HepG2 (cell line): Measurements from ENCODE around the gene COX4I1. TPM values are rescaled to one million over a fixed set of nuclear protein-coding genes. Genes with fewer than 3 reads are reported as not detected.
A peak's percentile ranks its signal among the peaks of the same experiment; 100 is the strongest.

Source experiments
- AKAP8 ChIP-seq: sonication (generic); formaldehyde crosslinking; IDR thresholded peaks from 2 replicates; pipeline ENCODE4 v1.5.1; 2020; ENCODE audit warnings: mild to moderate bottlenecking, missing genetic modification reagents
- ARNTL ChIP-seq: sonication (generic); formaldehyde crosslinking; IDR thresholded peaks from 2 replicates; pipeline ENCODE4 v1.4.0; 2020; ENCODE audit warnings: mild to moderate bottlenecking, missing genetic modification reagents
- BORCS8-MEF2B ChIP-seq: sonication (generic); formaldehyde crosslinking; IDR thresholded peaks from 2 replicates; pipeline ENCODE4 v1.8.0; 2022; ENCODE audit warnings: mild to moderate bottlenecking, missing genetic modification reagents
- CEBPZ ChIP-seq: IDR thresholded peaks from 2 replicates; pipeline ENCODE4 v1.6.1; 2012; ENCODE audit warnings: low read length, improper control_type of control experiment
- E2F2 ChIP-seq: sonication (generic); formaldehyde crosslinking; IDR thresholded peaks from 2 replicates; pipeline ENCODE4 v1.4.0; 2020; ENCODE audit warnings: missing genetic modification reagents, borderline replicate concordance
- HNRNPL ChIP-seq: fragments of 200-400 bp; formaldehyde crosslinking; IDR thresholded peaks from 2 replicates; pipeline ENCODE4 v1.6.1; 2017; ENCODE audit warnings: mild to moderate bottlenecking, low read depth, low read length
- HOXA9 ChIP-seq: sonication (generic); formaldehyde crosslinking; IDR thresholded peaks from 2 replicates; pipeline ENCODE4 v1.8.1; 2022; ENCODE audit warnings: missing genetic modification reagents, mild to moderate bottlenecking, moderate library complexity, borderline replicate concordance
- KDM1A ChIP-seq: IDR thresholded peaks from 2 replicates; pipeline ENCODE4 v1.6.1; 2016; ENCODE audit warnings: missing compliant biosample characterization
- MAFG ChIP-seq: sonication (generic); formaldehyde crosslinking; IDR thresholded peaks from 2 replicates; pipeline ENCODE4 v1.5.1; 2020; ENCODE audit warnings: mild to moderate bottlenecking, missing genetic modification reagents
- MED13 ChIP-seq: sonication (generic); formaldehyde crosslinking; IDR thresholded peaks from 2 replicates; pipeline ENCODE4 v1.5.0; 2020; ENCODE audit warnings: missing genetic modification reagents
- NR0B2 ChIP-seq: sonication (generic); formaldehyde crosslinking; IDR thresholded peaks from 2 replicates; pipeline ENCODE4 v1.4.0; 2020; ENCODE audit warnings: mild to moderate bottlenecking, missing genetic modification reagents
- SP5 ChIP-seq: IDR thresholded peaks from 2 replicates; pipeline ENCODE4 v1.6.1; 2016; ENCODE audit warnings: low read depth, borderline replicate concordance
- SRF ChIP-seq: IDR thresholded peaks from 2 replicates; pipeline ENCODE4 v1.6.1; 2011; ENCODE audit warnings: mild to moderate bottlenecking, low read depth, low read length, moderate library complexity
- TERF1 ChIP-seq: sonication (generic); formaldehyde crosslinking; IDR thresholded peaks from 2 replicates; pipeline ENCODE4 v1.8.0; 2022; ENCODE audit warnings: mild to moderate bottlenecking, missing genetic modification reagents, moderate library complexity
- U2AF1 ChIP-seq: fragments of 200-400 bp; formaldehyde crosslinking; optimal IDR thresholded peaks from 2 replicates; pipeline ENCODE3; 2017; ENCODE audit warnings: mild to moderate bottlenecking, low read depth, low read length
- ZBTB34 ChIP-seq: sonication (generic); formaldehyde crosslinking; IDR thresholded peaks from 2 replicates; pipeline ENCODE4 v1.8.0; 2022; ENCODE audit warnings: mild to moderate bottlenecking, missing genetic modification reagents
- ZMYM3 ChIP-seq: sonication (generic); formaldehyde crosslinking; IDR thresholded peaks from 2 replicates; pipeline ENCODE4 v1.5.1; 2020; ENCODE audit warnings: mild to moderate bottlenecking, missing genetic modification reagents
- ZNF333 ChIP-seq: sonication (generic); formaldehyde crosslinking; IDR thresholded peaks from 2 replicates; pipeline ENCODE4 v1.4.0; 2020; ENCODE audit warnings: mild to moderate bottlenecking, missing genetic modification reagents, borderline replicate concordance
- ZNF468 ChIP-seq: sonication (generic); formaldehyde crosslinking; IDR thresholded peaks from 2 replicates; pipeline ENCODE4 v1.8.0; 2022; ENCODE audit warnings: mild to moderate bottlenecking, moderate library complexity, missing genetic modification reagents
- ZSCAN9 ChIP-seq: IDR thresholded peaks from 2 replicates; pipeline ENCODE4 v1.6.1; 2016; ENCODE audit warnings: borderline replicate concordance
- polyA plus RNA-seq, 8 experiments: library from polyadenylated mRNA; depleted of rRNA in 3 of 8; stranded (reverse) in 7 of 8; unstranded in 1 of 8; fragments of >200 nt; fragmentation: Illumina TruSeq in 4 of 8; extraction: Trizol in 4 of 8; gene quantifications; 2 replicates each; pipeline versions ENCODE4 v1.2.1 to v1.2.3, GENCODE V29; 2011 to 2016; ENCODE audit warnings: low read depth in 4 of 8, missing spikeins in 1 of 8, mixed read lengths in 1 of 8; ENCODE audit not compliant: insufficient read depth in 1 of 8
- total RNA-seq, 5 experiments: library from RNA; depleted of rRNA; stranded (reverse); fragments of >200 nt; fragmentation: Illumina TruSeq; extraction: Trizol; gene quantifications; 2 replicates each; pipeline ENCODE4 v1.2.3, GENCODE V29; 2016; ENCODE audit warnings: low read depth in 1 of 5

The COX4I1 gene
- total and polyA plus RNA-seq, 2 of the 13 experiments (the other 11 are each of a cell fraction or from before 2014, with no cell fraction given): 658 to 902 TPM

- TF ChIP-seq AKAP8 (CRISPR knock-in tag) (peak; percentile 78), ARNTL (peak; percentile 74; the same call in 1 of the 2 replicates), NR0B2 (CRISPR knock-in tag) (peak; percentile 88; the same call in 1 of the 2 replicates), BORCS8-MEF2B (CRISPR knock-in tag) (peak; percentile 70), HOXA9 (CRISPR knock-in tag) (peak; percentile 93), ZSCAN9 (CRISPR knock-in tag) (peak; percentile 64; the same call in 1 of the 2 replicates), ZNF333 (CRISPR knock-in tag) (peak; percentile 54; the same call in 1 of the 2 replicates), CEBPZ (no peak), MED13 (CRISPR knock-in tag) (0 out of 2 replicates have a peak, but pooled peaks have one; percentile 14), SP5 (peak; percentile 83), ZBTB34 (CRISPR knock-in tag) (peak; percentile 90), TERF1 (no peak), ZNF468 (CRISPR knock-in tag) (no peak), MAFG (CRISPR knock-in tag) (peak; percentile 89), U2AF1 (no peak), HNRNPL (peak; percentile 89), ZMYM3 (CRISPR knock-in tag) (peak; percentile 56; the same call in 1 of the 2 replicates), SRF (0 out of 2 replicates have a peak, but pooled peaks have one; percentile 34), KDM1A (CRISPR knock-in tag) (0 out of 2 replicates have a peak, but pooled peaks have one; percentile 8), E2F2 (CRISPR knock-in tag) (0 out of 2 replicates have a peak, but pooled peaks have one; percentile 69)
Observed at GRCh38 chr16:85847681-85848601, 48.4 kb downstream of the COX4I1 start (continued).
